GM12892 (cell line): ENCODE results near the gene CDCA5.

Source experiments
- POLR2A ChIP-seq: IDR thresholded peaks from 2 replicates; pipeline ENCODE4 v1.6.1; 2011; ENCODE audit warnings: low read depth, low read length, control low read depth
- TAF1 ChIP-seq: IDR thresholded peaks from 2 replicates; pipeline ENCODE4 v1.6.1; 2011; ENCODE audit warnings: low read depth, mild to moderate bottlenecking, control low read depth, low read length, borderline replicate concordance

- TF ChIP-seq POLR2A (no peak), TAF1 (no peak)
Measured at GRCh38 chr11:65132988-65133700, 49.3 kb upstream of the CDCA5 start.
